Ovary (tissue), 9 donors: Measurements from ENCODE around the gene ISCU. TPM values are rescaled to one million over a fixed set of nuclear protein-coding genes. Genes with fewer than 3 reads are reported as not detected.

Source experiments
- DNase-seq, 5 donors: peaks; one replicate each; pipeline ENCODE4 v3.0.0-alpha.2; 2019 to 2020
- H3K27ac ChIP-seq, 2 donors: fragments of 200-600 bp; one replicate each; pipeline versions ENCODE4 v1.5.1 to v1.8.0; 2019 to 2022
- H3K27me3 ChIP-seq: fragments of 200-600 bp; one replicate; pipeline ENCODE4 v1.8.0; 2022
- H3K36me3 ChIP-seq: fragments of 200-600 bp; sonication (generic); one replicate; pipeline ENCODE4 v1.5.1; 2019
- H3K4me1 ChIP-seq: one replicate; pipeline ENCODE4 v1.8.1; 2013; ENCODE audit warnings: mild to moderate bottlenecking, moderate library complexity; ENCODE audit not compliant: insufficient read depth
- H3K4me3 ChIP-seq: fragments of 200-600 bp; sonication (generic); one replicate; pipeline ENCODE4 v1.5.1; 2017
- H3K9me3 ChIP-seq, 2 donors: fragments of 200-600 bp in 1 of 2; sonication (generic) in 1 of 2; one replicate each; pipeline versions ENCODE4 v1.5.1 to v1.8.1; 2013 to 2019; ENCODE audit warnings: mild to moderate bottlenecking in 1 of 2, moderate library complexity in 1 of 2
- EP300 ChIP-seq: sonication (generic); formaldehyde crosslinking; IDR thresholded peaks from one replicate; pipeline ENCODE4 v1.6.1; 2017; ENCODE audit warnings: antibody characterized with exemption
- POLR2A ChIP-seq: fragments of 450-650 bp; IDR thresholded peaks from one replicate; pipeline ENCODE4 v1.6.1; 2017; ENCODE audit warnings: antibody characterized with exemption, mild to moderate bottlenecking, moderate library complexity
- WGBS, 3 donors: extraction: QIAGEN DNeasy Blood & Tissue Kit in 1 of 3; methylation state at CpG; one replicate each; pipeline versions ENCODE4 v1.1.5 to v1.1.7; 2013 to 2017; 5-methylcytosine and 5-hydroxymethylcytosine counted together
- intact Hi-C, 4 donors: fragments of 100-400 bp; cut with DNase I; formaldehyde crosslinking; loops; one replicate each; pipeline versions ENCODE4 v1.11.0 to v1.15.1; 2022 to 2023
- polyA plus RNA-seq, 2 donors: library from polyadenylated mRNA; stranded (reverse); fragments of 200-250 nt in 1 of 2; fragments of 350-450 nt in 1 of 2; fragmentation: Illumina TruSeq in 1 of 2; extraction: RNeasy Lipid Tissue Mini Kit (QIAGEN cat#74804) in 1 of 2; gene quantifications; one replicate each; pipeline ENCODE4 v1.2.3, GENCODE V29; 2013 to 2014
- total RNA-seq, 7 donors: library from RNA; depleted of rRNA in 2 of 7; stranded (reverse); fragments of >200 nt in 2 of 7; fragmentation: NEBNext Ultra II Directional in 3 of 7; extraction: Animal tissue kit (Norgen Biotek cat#: 25700) in 3 of 7; gene quantifications; one replicate each; pipeline versions ENCODE4 v1.1.0 to v1.2.4, GENCODE V29; 2016 to 2023
- TF ChIP-seq, protein P1 (sequence below), 3 donors: fragments of 450-650 bp in 2 of 3; fragments of 200-600 bp in 1 of 3; IDR thresholded peaks; one replicate each; pipeline versions ENCODE4 v1.5.1 to v1.8.0; 2016 to 2022; ENCODE audit warnings: antibody characterized with exemption in 3 of 3, mild to moderate bottlenecking in 1 of 3
- donor health status: DM: no; HTN: no; CAD: no; lungs with moderate emphysema.
- donor health status: DM: no; HTN: no; CAD: no.
- donor health status: Bipolar disorder and iron deficiency.
- donor health status: DM: yes; HTN: yes; CAD: no.
- donor health status: DM: no; HTN: no; CAD: no.
- donor health status: DM: yes; HTN: yes; CAD: no.

Gene ISCU
- total and polyA plus RNA-seq, 9 donors, result 110 to 298 (median 169) TPM

DNA sequence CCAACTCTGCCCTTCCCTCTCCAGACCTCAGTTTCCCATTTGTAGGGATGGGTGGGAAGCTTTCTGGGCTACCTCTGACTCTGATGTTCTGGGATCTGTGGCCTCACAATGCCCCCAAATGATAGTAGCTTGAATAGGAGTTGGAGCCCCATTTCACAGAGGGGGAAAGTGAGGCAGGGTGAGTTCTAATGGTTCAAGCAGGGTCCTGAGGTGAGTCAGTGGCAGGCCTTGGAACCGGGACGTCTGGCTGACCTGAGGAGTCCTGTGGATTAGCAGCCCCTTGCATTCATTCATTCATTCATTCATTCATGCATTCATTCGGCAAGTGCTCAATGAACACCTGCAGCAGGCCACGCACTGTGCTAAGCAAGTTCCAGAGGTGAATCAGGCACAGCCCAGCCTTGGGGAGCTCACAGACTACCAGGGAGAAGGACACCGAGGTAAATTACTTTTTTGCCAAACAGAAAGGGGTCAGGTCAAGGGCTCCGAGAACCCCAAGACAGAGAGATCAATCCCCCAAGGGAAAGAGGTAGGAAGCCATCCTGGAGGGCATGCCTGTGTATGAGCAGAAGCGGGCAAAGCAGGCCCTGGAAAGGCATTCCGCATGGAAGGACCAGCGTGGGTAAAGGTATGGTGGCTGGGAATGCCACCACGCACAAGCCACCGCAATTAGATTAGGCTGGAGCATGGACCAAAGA lies 36.3 kb downstream of the ISCU start:
- Histone ChIP-seq H3K36me3 (no peaks in the 10 kb centered on the region), H3K27ac (no peak overlapping the region), H3K9me3 (no peaks in the 10 kb centered on the region), H3K4me3 (no peak overlapping the region), H3K27me3 (no peaks in the 10 kb centered on the region), H3K4me1 (no peaks in the 10 kb centered on the region)
- WGBS, 3 donors, result 92 to 94% (median 93%) methylated on average over 11 of the region's 11 CpGs
- intact Hi-C loops, result no loop called here
- no peak for DNase-seq
- TF ChIP-seq EP300 (no peak), POLR2A (no peak)
- TF ChIP-seq, protein P1, sequence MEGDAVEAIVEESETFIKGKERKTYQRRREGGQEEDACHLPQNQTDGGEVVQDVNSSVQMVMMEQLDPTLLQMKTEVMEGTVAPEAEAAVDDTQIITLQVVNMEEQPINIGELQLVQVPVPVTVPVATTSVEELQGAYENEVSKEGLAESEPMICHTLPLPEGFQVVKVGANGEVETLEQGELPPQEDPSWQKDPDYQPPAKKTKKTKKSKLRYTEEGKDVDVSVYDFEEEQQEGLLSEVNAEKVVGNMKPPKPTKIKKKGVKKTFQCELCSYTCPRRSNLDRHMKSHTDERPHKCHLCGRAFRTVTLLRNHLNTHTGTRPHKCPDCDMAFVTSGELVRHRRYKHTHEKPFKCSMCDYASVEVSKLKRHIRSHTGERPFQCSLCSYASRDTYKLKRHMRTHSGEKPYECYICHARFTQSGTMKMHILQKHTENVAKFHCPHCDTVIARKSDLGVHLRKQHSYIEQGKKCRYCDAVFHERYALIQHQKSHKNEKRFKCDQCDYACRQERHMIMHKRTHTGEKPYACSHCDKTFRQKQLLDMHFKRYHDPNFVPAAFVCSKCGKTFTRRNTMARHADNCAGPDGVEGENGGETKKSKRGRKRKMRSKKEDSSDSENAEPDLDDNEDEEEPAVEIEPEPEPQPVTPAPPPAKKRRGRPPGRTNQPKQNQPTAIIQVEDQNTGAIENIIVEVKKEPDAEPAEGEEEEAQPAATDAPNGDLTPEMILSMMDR (IDR thresholded peaks at IDR 0.05), result no peak

DNA sequence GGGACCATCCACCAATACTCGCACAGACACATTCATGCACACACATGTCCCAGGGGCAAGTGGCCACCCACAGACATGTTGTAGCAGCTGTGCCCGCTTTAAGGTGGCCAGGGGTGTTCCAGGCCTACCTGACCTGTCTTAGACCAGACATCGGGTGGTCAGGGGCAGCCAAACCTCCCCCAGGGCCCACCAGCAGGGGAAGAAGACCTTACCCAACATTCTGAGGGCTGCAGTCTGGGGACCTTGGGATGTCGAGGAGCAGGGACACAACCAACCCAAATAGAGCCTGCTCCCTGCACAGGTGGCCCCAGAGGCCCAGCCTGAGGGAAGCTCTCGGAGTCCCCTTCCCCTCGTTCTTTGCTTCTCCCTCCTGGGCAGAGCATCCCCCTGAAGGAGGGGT lies 37.1 kb downstream of the ISCU start:
- no peaks in the 10 kb centered on the region for H3K9me3 ChIP-seq
- intact Hi-C loops, result no loop called here
- H3K4me3 ChIP-seq, result no peak overlapping the region
- TF ChIP-seq EP300, result no peak
- TF ChIP-seq POLR2A, result no peak
- TF ChIP-seq, protein P1 (IDR thresholded peaks at IDR 0.05), result no peak
- H3K36me3 ChIP-seq, result no peaks in the 10 kb centered on the region
- H3K27ac ChIP-seq, result no peak overlapping the region
- H3K27me3 ChIP-seq, result no peaks in the 10 kb centered on the region
- H3K4me1 ChIP-seq, result no peaks in the 10 kb centered on the region
- WGBS, 3 donors, result 79 to 85% (median 82%) methylated on average over 6 of the region's 6 CpGs
- no peak for DNase-seq

DNA sequence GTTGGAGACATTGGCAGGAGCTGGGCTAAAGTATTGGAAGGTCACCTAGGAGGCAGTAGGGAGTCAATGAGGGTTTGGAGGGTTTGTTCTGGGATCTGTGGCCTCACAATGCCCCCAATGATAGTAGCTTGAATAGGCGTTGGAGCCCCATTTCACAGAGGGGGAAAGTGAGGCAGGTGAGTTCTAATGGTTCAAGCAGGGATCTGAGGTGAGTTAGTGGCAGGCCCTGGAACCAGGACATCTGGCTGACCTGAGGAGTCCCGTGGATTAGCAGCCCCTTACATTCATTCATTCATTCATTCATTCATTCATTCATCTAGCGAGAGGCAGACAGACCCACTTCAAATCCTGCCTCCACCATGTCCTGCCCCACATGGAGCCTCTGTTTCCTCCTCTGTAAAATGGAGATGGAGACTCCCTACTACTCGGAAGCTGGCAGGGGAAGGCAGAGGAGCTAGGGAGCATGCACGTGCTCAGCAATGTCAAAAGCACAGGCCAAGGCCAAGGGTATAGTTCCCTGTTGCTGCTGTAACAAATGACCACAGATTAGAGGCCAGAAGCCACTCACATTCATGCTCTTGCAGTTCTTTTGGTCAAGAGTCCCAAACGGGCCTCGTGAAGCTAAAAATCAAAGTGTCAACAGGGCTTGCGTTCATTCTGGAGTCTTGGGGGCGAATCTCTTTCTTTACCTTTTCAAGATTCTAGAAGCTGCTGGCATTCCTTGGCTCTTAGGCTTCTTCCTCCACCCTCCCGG lies 37.7 kb downstream of the ISCU start:
- H3K4me1 ChIP-seq, result no peaks in the 10 kb centered on the region
- H3K27me3 ChIP-seq, result no peaks in the 10 kb centered on the region
- no peak overlapping the region for H3K27ac ChIP-seq
- no peaks in the 10 kb centered on the region for H3K9me3 ChIP-seq
- TF ChIP-seq POLR2A (no peak), EP300 (no peak)
- TF ChIP-seq, protein P1 (IDR thresholded peaks at IDR 0.05), result no peak
- 90 to 91% (median 90%) methylated on average over 10 of the region's 10 CpGs for WGBS, 3 donors
- DNase-seq, result no peak
- no peaks in the 10 kb centered on the region for H3K36me3 ChIP-seq
- intact Hi-C loops, result no loop called here
- no peak overlapping the region for H3K4me3 ChIP-seq

DNA sequence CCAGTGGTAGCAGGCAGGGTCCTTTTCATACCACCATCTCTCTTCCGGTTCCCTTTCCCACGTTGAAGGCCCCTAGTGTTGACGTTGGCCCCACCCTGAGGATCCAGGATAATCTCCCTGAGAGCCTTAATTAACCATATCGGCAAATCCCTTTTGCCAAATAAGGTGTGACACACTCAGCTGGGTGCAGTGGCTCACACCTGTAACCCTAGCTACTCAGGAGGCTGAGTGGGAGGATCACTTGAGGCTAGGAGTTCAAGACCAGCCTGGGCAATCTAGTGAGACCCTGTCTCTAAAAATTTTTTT lies 38.3 kb downstream of the ISCU start:
- WGBS, 3 donors, result 75 to 78% (median 77%) methylated on average over 4 of the region's 4 CpGs
- Histone ChIP-seq H3K27ac (no peak overlapping the region), H3K36me3 (no peaks in the 10 kb centered on the region), H3K4me3 (no peak overlapping the region), H3K27me3 (no peaks in the 10 kb centered on the region), H3K4me1 (peaks cover 3% of the 10 kb centered on the region), H3K9me3 (no peaks in the 10 kb centered on the region)
- intact Hi-C loops, result no loop called here
- TF ChIP-seq, protein P1 (IDR thresholded peaks at IDR 0.05), result no peak
- no peak for TF ChIP-seq EP300
- TF ChIP-seq POLR2A, result no peak
- no peak for DNase-seq
